ENCODE measurements around the gene MAGI1. TPM values are rescaled to one million over a fixed set of nuclear protein-coding genes. Genes with fewer than 3 reads are reported as not detected.

MAGI1 gene
- total RNA-seq, 1 experiment from 2014 or later: 38.6 TPM

DNA sequence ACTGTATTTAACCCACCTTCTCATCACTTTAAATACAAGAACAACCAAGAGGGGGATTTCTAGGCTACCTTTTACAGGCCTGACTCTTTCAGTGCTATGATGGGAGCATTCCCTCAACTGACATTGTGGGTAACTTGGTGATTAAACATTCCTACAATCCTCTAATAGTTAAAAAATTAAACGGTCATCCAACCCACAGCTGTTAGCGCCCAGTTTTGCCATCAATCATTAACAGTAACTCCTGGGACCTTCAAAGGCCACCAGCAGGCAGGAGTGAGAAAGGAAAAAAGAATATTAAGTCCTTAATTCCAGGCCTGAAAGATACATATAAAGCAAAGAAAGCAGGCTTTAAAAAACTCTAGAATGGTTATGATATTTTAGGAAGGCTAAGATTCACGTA lies 512.1 kb downstream of the MAGI1 start:
- H3K79me2 ChIP-seq (ENCODE audit: insufficient read depth, low read length): no peaks in the 10 kb centered on the region
- ChIA-PET CTCF (no interaction called here), POLR2A (no interaction called here), RAD21 (ENCODE audit: low non-redundant PET in 1 of 2, low total read pairs in 2 of 2, uncharacterized antibody in 2 of 2, unreplicated experiment in 2 of 2) (no interaction called here)
- TF ChIP-seq ZFX (IDR thresholded peaks at IDR 0.05) (no peak), SP1 (IDR thresholded peaks at IDR 0.05; ENCODE audit: low read depth) (no peak), EGR1 (IDR thresholded peaks at IDR 0.05; ENCODE audit: low read depth) (no peak), CBX3 (IDR thresholded peaks at IDR 0.05; ENCODE audit: low read depth) (no peak), POLR2A (IDR thresholded peaks at IDR 0.05; ENCODE audit: borderline replicate concordance, extremely low read depth, insufficient read depth, insufficient read length) (no peak), FOSL1 (IDR thresholded peaks at IDR 0.05; ENCODE audit: low read depth) (no peak), SIN3A (IDR thresholded peaks at IDR 0.05; ENCODE audit: low read depth) (no peak), SRF (IDR thresholded peaks at IDR 0.05; ENCODE audit: low read depth) (no peak)
- TF ChIP-seq, protein P1, sequence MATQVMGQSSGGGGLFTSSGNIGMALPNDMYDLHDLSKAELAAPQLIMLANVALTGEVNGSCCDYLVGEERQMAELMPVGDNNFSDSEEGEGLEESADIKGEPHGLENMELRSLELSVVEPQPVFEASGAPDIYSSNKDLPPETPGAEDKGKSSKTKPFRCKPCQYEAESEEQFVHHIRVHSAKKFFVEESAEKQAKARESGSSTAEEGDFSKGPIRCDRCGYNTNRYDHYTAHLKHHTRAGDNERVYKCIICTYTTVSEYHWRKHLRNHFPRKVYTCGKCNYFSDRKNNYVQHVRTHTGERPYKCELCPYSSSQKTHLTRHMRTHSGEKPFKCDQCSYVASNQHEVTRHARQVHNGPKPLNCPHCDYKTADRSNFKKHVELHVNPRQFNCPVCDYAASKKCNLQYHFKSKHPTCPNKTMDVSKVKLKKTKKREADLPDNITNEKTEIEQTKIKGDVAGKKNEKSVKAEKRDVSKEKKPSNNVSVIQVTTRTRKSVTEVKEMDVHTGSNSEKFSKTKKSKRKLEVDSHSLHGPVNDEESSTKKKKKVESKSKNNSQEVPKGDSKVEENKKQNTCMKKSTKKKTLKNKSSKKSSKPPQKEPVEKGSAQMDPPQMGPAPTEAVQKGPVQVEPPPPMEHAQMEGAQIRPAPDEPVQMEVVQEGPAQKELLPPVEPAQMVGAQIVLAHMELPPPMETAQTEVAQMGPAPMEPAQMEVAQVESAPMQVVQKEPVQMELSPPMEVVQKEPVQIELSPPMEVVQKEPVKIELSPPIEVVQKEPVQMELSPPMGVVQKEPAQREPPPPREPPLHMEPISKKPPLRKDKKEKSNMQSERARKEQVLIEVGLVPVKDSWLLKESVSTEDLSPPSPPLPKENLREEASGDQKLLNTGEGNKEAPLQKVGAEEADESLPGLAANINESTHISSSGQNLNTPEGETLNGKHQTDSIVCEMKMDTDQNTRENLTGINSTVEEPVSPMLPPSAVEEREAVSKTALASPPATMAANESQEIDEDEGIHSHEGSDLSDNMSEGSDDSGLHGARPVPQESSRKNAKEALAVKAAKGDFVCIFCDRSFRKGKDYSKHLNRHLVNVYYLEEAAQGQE (IDR thresholded peaks at IDR 0.05; ENCODE audit: low read depth): no peak
- TF ChIP-seq, protein P2, sequence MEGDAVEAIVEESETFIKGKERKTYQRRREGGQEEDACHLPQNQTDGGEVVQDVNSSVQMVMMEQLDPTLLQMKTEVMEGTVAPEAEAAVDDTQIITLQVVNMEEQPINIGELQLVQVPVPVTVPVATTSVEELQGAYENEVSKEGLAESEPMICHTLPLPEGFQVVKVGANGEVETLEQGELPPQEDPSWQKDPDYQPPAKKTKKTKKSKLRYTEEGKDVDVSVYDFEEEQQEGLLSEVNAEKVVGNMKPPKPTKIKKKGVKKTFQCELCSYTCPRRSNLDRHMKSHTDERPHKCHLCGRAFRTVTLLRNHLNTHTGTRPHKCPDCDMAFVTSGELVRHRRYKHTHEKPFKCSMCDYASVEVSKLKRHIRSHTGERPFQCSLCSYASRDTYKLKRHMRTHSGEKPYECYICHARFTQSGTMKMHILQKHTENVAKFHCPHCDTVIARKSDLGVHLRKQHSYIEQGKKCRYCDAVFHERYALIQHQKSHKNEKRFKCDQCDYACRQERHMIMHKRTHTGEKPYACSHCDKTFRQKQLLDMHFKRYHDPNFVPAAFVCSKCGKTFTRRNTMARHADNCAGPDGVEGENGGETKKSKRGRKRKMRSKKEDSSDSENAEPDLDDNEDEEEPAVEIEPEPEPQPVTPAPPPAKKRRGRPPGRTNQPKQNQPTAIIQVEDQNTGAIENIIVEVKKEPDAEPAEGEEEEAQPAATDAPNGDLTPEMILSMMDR (IDR thresholded peaks at IDR 0.05 in 2 of 3, conservative IDR thresholded peaks at IDR 0.05 in 1 of 3; ENCODE audit: borderline replicate concordance in 1 of 3, insufficient read depth in 1 of 3, low read depth in 2 of 3, low read length in 2 of 3): no peak
- no peak for DNase-seq (ENCODE audit: low read depth, low spot score)
- H3K9me2 ChIP-seq (ENCODE audit: insufficient read depth): no peaks in the 10 kb centered on the region
- no peak overlapping the region for H3K9ac ChIP-seq (ENCODE audit: low read length)
- no peak overlapping the region for H3K27ac ChIP-seq (ENCODE audit: low read depth, low read length)
- BruUV-seq (replicated peaks): no TSS peak
- H2AFZ ChIP-seq (ENCODE audit: low read depth, low read length, poor library complexity, severe bottlenecking): no peak overlapping the region
- H3K4me1 ChIP-seq (ENCODE audit: control insufficient read depth in 1 of 2, insufficient read depth in 2 of 2, low read length in 2 of 2): no peaks in the 10 kb centered on the region
- intact Hi-C loops (cut with micrococcal nuclease): no loop called here
- no peaks in the 10 kb centered on the region for H3K9me3 ChIP-seq (ENCODE audit: control insufficient read depth in 1 of 2, insufficient read depth in 1 of 2, low read depth in 1 of 2, low read length in 2 of 2)
- H3K36me3 ChIP-seq (ENCODE audit: control insufficient read depth in 1 of 2, insufficient read depth in 2 of 2, low read length in 2 of 2): no peaks in the 10 kb centered on the region
- no peaks in the 10 kb centered on the region for H3K27me3 ChIP-seq (ENCODE audit: insufficient read depth, low read length)
- no peak overlapping the region for H3K4me2 ChIP-seq (ENCODE audit: low read length)
- no peak overlapping the region for H3K4me3 ChIP-seq (replicated peaks in 1 of 2; ENCODE audit: low read depth in 1 of 2, low read length in 2 of 2)
- ATAC-seq: no peak
- no peaks in the 10 kb centered on the region for H4K20me1 ChIP-seq (ENCODE audit: insufficient read depth)
